Measurements from ENCODE around the gene CAPN11. TPM values are rescaled to one million over a fixed set of nuclear protein-coding genes. Genes with fewer than 3 reads are reported as not detected.
"Not testable (repeated sequence)": the region's sequence is repeated elsewhere in the genome, so short reads cannot be mapped to it uniquely, and the experiment has no call there.

The CAPN11 gene
- total RNA-seq, 4 donors from 2014 or later = 0.67 to 16.5 (median 4.9) TPM; not detected in 1

DNA sequence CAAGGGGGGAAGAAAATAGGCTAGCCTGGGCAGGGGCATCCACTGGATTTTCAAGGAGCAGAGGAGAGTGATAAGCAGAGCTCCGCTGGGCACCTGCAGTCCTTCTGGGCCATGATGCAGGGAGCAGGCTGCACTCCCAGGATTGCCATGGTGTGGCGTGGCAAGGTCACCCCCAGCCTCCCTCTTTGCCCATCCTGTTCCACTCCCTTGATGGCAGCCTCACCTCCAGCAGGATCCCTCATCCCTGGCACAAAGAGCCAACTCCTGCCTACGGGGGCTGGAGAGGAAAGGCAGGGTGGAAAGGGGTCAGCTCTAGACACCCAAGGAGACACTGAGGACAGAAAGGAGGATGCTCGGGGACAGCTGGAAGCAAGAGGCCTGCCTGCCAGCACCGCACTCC lies 35.7 kb downstream of the CAPN11 start:
- Histone ChIP-seq H3K27me3 (no peaks in the 10 kb centered on the region), H3K4me3 (no peak overlapping the region), H3K9me3 (no peaks in the 10 kb centered on the region), H3K27ac (no peak overlapping the region), H3K36me3 (no peaks in the 10 kb centered on the region), H3K4me1 (no peaks in the 10 kb centered on the region)
- DNase-seq = no peak
- TF ChIP-seq POLR2A (IDR thresholded peaks at IDR 0.05) (no peak), CTCF (IDR thresholded peaks at IDR 0.05) (no peak)

GRCh38 chr6:44196351-44196750 lies 37.7 kb downstream of the CAPN11 start:
- not testable (repeated sequence) for H3K36me3 ChIP-seq, DNase-seq

DNA sequence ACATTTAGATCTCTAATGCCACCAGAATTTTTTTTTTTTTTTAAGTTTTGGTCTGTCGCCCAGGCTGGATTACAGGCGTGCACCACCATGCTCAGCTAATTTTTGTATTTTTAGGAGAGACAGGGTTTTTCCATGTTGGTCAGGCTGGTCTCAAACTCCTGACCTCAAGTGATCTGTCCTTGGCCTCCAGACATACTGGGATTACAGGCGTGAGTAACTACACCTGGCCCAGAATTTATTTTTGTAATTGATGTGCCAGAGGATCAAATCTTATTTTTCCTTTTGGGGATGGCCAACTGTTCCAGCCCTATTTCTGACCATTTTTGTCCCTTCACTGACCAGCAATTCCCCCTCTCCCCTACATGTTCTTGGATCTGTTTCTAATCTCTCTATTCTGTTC lies 40.1 kb downstream of the CAPN11 start:
- H3K4me1 ChIP-seq = no peaks in the 10 kb centered on the region
- no peak overlapping the region for H3K4me3 ChIP-seq
- H3K27ac ChIP-seq = no peak overlapping the region
- H3K36me3 ChIP-seq = no peaks in the 10 kb centered on the region
- H3K27me3 ChIP-seq = no peaks in the 10 kb centered on the region
- TF ChIP-seq POLR2A (IDR thresholded peaks at IDR 0.05) = no peak
- no peaks in the 10 kb centered on the region for H3K9me3 ChIP-seq
- DNase-seq = no peak

More at GRCh38 chr6:44196351-44196750, 37.7 kb downstream of the CAPN11 start:
- H3K27me3 ChIP-seq, H3K27ac ChIP-seq, H3K4me1 ChIP-seq, H3K9me3 ChIP-seq, H3K4me3 ChIP-seq: not testable (repeated sequence)

DNA sequence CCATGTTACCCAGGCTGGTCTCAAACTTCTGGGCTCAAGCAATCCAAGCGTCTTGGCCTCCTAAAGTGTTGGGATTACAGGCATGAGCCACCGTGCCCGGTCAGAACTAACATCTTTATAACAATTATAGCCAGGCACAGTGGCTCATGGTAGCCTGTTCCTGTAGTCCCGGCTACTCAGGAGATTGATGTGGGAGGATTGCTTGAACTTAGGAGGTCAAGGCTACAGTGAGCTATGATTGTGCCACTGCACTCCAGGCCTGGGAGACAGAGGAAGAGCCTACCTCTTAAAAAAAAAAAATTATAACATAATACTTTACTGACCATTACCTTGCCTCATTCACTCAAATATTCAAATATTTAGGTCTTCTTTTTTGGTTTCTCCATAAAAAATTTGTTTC lies 41.3 kb downstream of the CAPN11 start:
- Histone ChIP-seq H3K36me3 (no peaks in the 10 kb centered on the region), H3K27ac (no peak overlapping the region), H3K4me1 (no peaks in the 10 kb centered on the region), H3K4me3 (no peak overlapping the region), H3K27me3 (no peaks in the 10 kb centered on the region), H3K9me3 (no peaks in the 10 kb centered on the region)
- TF ChIP-seq POLR2A (IDR thresholded peaks at IDR 0.05) = no peak
- no peak for TF ChIP-seq CTCF (IDR thresholded peaks at IDR 0.05)
- DNase-seq = no peak

- Histone ChIP-seq H3K36me3 (no peaks in the 10 kb centered on the region), H3K27ac (no peak overlapping the region)
These were observed 42.6 kb downstream of the CAPN11 start for GRCh38 chr6:44201200-44201599.

GRCh38 chr6:44201638-44202303 lies 43.2 kb downstream of the CAPN11 start:
- H3K27me3 ChIP-seq = no peaks in the 10 kb centered on the region
- DNase-seq = no peak
- H3K4me3 ChIP-seq = no peak overlapping the region
- TF ChIP-seq CTCF (IDR thresholded peaks at IDR 0.05) = no peak
- no peak for TF ChIP-seq POLR2A (IDR thresholded peaks at IDR 0.05)
- H3K27ac ChIP-seq = no peak overlapping the region
- no peaks in the 10 kb centered on the region for H3K36me3 ChIP-seq
- H3K4me1 ChIP-seq = no peaks in the 10 kb centered on the region
- H3K9me3 ChIP-seq = no peaks in the 10 kb centered on the region

More at GRCh38 chr6:44201200-44201599, 42.6 kb downstream of the CAPN11 start:
- Histone ChIP-seq H3K4me1 (no peaks in the 10 kb centered on the region), H3K9me3 (no peaks in the 10 kb centered on the region), H3K4me3 (no peak overlapping the region), H3K27me3 (no peaks in the 10 kb centered on the region)
- DNase-seq = peak in 1 of 3 donors; percentile 65
- TF ChIP-seq CTCF (IDR thresholded peaks at IDR 0.05) (no peak), POLR2A (IDR thresholded peaks at IDR 0.05) (no peak)
